ENCODE results near the gene NPAS2.

GRCh38 chr2:101014264-101014857 lies 194.4 kb downstream of the NPAS2 start:
- no peak for TF ChIP-seq L3MBTL2 (conservative IDR thresholded peaks at IDR 0.05)
- no peak for TF ChIP-seq ELF4 (IDR thresholded peaks at IDR 0.05)
- no peak for TF ChIP-seq SUZ12 (IDR thresholded peaks at IDR 0.05)
- TF ChIP-seq ZNF384 (IDR thresholded peaks at IDR 0.05), result no peak
- TF ChIP-seq LEF1 (IDR thresholded peaks at IDR 0.05; ENCODE audit: borderline replicate concordance), result no peak
- TF ChIP-seq ARNT (IDR thresholded peaks at IDR 0.05), result no peak
- no peak for TF ChIP-seq FOXM1 (IDR thresholded peaks at IDR 0.05; ENCODE audit: borderline replicate concordance)
- no peak for TF ChIP-seq BHLHE40 (IDR thresholded peaks at IDR 0.05; ENCODE audit: borderline replicate concordance)
- TF ChIP-seq HDGF (IDR thresholded peaks at IDR 0.05; ENCODE audit: borderline replicate concordance), result no peak
- TF ChIP-seq TARDBP (IDR thresholded peaks at IDR 0.05), result no peak

Measured in HEK293T (cell line).